SK-MEL-5 (cell line): ENCODE measurements around the gene ATIC. TPM values are rescaled to one million over a fixed set of nuclear protein-coding genes. Genes with fewer than 3 reads are reported as not detected.

Source experiments
- DNase-seq: peaks from one replicate; pipeline ENCODE4 v3.0.0-alpha.2; 2016; ENCODE audit warnings: low read depth, low spot score
- in situ Hi-C: cut with HindIII; loops from 2 replicates; pipeline ENCODE4 v1.10.0; 2016; ENCODE audit warnings: low sequenced_read_pairs, high pct_unique_total_duplicates, low pct_unique_long_range_greater_than_20kb
- total RNA-seq: library from RNA; depleted of rRNA; stranded (reverse); fragments of >200 nt; shearing (Covaris generic); gene quantifications from 2 replicates; pipeline ENCODE4 v1.2.3, GENCODE V29; 2014

Gene ATIC
- total RNA-seq, 1 experiment from 2014 or later: 51.8 TPM

GRCh38 chr2:215382480-215382879, 70.6 kb downstream of the ATIC start:
- no peak for DNase-seq
- in situ Hi-C loops: no loop called here

- DNase-seq: no peak
- in situ Hi-C loops: no loop called here
Observed at GRCh38 chr2:215383652-215384279, 71.9 kb downstream of the ATIC start.

- in situ Hi-C loops: no loop called here
- DNase-seq: no peak
Observed at GRCh38 chr2:215384710-215385109, 72.9 kb downstream of the ATIC start.

- DNase-seq: no peak
- in situ Hi-C loops: no loop called here
Observed at GRCh38 chr2:215386566-215386965, 74.7 kb downstream of the ATIC start.

GRCh38 chr2:215388002-215388728, 76.3 kb downstream of the ATIC start:
- no peak for DNase-seq
- in situ Hi-C loops: no loop called here

GRCh38 chr2:215390550-215390913, 78.7 kb downstream of the ATIC start:
- DNase-seq: no peak
- in situ Hi-C loops: no loop called here

- in situ Hi-C loops: no loop called here
- DNase-seq: no peak
Observed at GRCh38 chr2:215391531-215391930, 79.7 kb downstream of the ATIC start.

- in situ Hi-C loops: no loop called here
- DNase-seq: no peak
Observed at GRCh38 chr2:215392164-215392563, 80.3 kb downstream of the ATIC start.

- in situ Hi-C loops: no loop called here
- DNase-seq: no peak
Observed at GRCh38 chr2:215392687-215393270, 80.9 kb downstream of the ATIC start.

GRCh38 chr2:215394102-215394805, 82.4 kb downstream of the ATIC start:
- in situ Hi-C loops: no loop called here
- DNase-seq: no peak

GRCh38 chr2:215395687-215396460, 84.0 kb downstream of the ATIC start:
- DNase-seq: no peak
- in situ Hi-C loops: no loop called here

GRCh38 chr2:215396595-215397313, 84.9 kb downstream of the ATIC start:
- in situ Hi-C loops: no loop called here
- DNase-seq: peak; percentile 48

- in situ Hi-C loops: no loop called here
- DNase-seq: peak; percentile 79
Observed at GRCh38 chr2:215397632-215398341, 85.9 kb downstream of the ATIC start.

- in situ Hi-C loops: no loop called here
- DNase-seq: no peak
Observed at GRCh38 chr2:215399067-215399716, 87.3 kb downstream of the ATIC start.
